ENCODE measurements around the gene EIF3B.
A peak's percentile ranks its signal among the peaks of the same experiment; 100 is the strongest.
"Not testable (repeated sequence)": the region's sequence is repeated elsewhere in the genome, so short reads cannot be mapped to it uniquely, and the experiment has no call there.

Gene EIF3B

GRCh38 chr7:2412587-2413201 is 58.1 kb downstream of the EIF3B start:
- H3K4me3 Mint-ChIP-seq: no peak overlapping the region
- H3K4me1 Mint-ChIP-seq (ENCODE audit: low read depth): peaks cover 44% of the 10 kb centered on the region
- no peaks in the 10 kb centered on the region for H3K27me3 Mint-ChIP-seq (ENCODE audit: low read depth)
- no peaks in the 10 kb centered on the region for H3K9me3 Mint-ChIP-seq
- peaks cover 18% of the 10 kb centered on the region for H3K36me3 Mint-ChIP-seq (ENCODE audit: low read depth)
- H3K27ac Mint-ChIP-seq: no peak overlapping the region

GRCh38 chr7:2416063-2416462 is 61.4 kb downstream of the EIF3B start:
- peaks cover 36% of the 10 kb centered on the region for H3K4me1 Mint-ChIP-seq (ENCODE audit: low read depth)
- H3K27ac Mint-ChIP-seq: no peak overlapping the region
- no peak overlapping the region for H3K4me3 Mint-ChIP-seq
- no peaks in the 10 kb centered on the region for H3K9me3 Mint-ChIP-seq
- peaks cover 11% of the 10 kb centered on the region for H3K36me3 Mint-ChIP-seq (ENCODE audit: low read depth)
- H3K27me3 Mint-ChIP-seq (ENCODE audit: low read depth): no peaks in the 10 kb centered on the region

- H3K4me1 Mint-ChIP-seq (ENCODE audit: low read depth): peaks cover 36% of the 10 kb centered on the region
- H3K4me3 Mint-ChIP-seq: no peak overlapping the region
- peaks cover 11% of the 10 kb centered on the region for H3K36me3 Mint-ChIP-seq (ENCODE audit: low read depth)
- H3K27me3 Mint-ChIP-seq (ENCODE audit: low read depth): no peaks in the 10 kb centered on the region
- no peaks in the 10 kb centered on the region for H3K9me3 Mint-ChIP-seq
- peak overlapping the region; percentile 50 for H3K27ac Mint-ChIP-seq
Measured at GRCh38 chr7:2416650-2417049, 62.0 kb downstream of the EIF3B start.

- H3K9me3 Mint-ChIP-seq; H3K4me3 Mint-ChIP-seq; H3K27me3 Mint-ChIP-seq (ENCODE audit: low read depth); H3K27ac Mint-ChIP-seq: not testable (repeated sequence)
- H3K36me3 Mint-ChIP-seq (ENCODE audit: low read depth): peaks cover 14% of the 10 kb centered on the region
- peaks cover 39% of the 10 kb centered on the region for H3K4me1 Mint-ChIP-seq (ENCODE audit: low read depth)
Measured at GRCh38 chr7:2417178-2417577, 62.6 kb downstream of the EIF3B start.

- Mint-ChIP-seq H3K4me3 (peak overlapping the region; percentile 41), H3K4me1 (ENCODE audit: low read depth) (peaks cover 35% of the 10 kb centered on the region), H3K9me3 (no peaks in the 10 kb centered on the region), H3K36me3 (ENCODE audit: low read depth) (peaks cover 14% of the 10 kb centered on the region), H3K27ac (peak overlapping the region; percentile 55), H3K27me3 (ENCODE audit: low read depth) (no peaks in the 10 kb centered on the region)
Measured at GRCh38 chr7:2417981-2418481, 63.4 kb downstream of the EIF3B start.

- no peak overlapping the region for H3K4me3 Mint-ChIP-seq
- no peaks in the 10 kb centered on the region for H3K27me3 Mint-ChIP-seq (ENCODE audit: low read depth)
- H3K36me3 Mint-ChIP-seq (ENCODE audit: low read depth): peaks cover 11% of the 10 kb centered on the region
- H3K9me3 Mint-ChIP-seq: no peaks in the 10 kb centered on the region
- H3K4me1 Mint-ChIP-seq (ENCODE audit: low read depth): peaks cover 29% of the 10 kb centered on the region
- no peak overlapping the region for H3K27ac Mint-ChIP-seq
Measured at GRCh38 chr7:2420216-2420933, 65.7 kb downstream of the EIF3B start.

- Mint-ChIP-seq H3K27ac (no peak overlapping the region), H3K36me3 (ENCODE audit: low read depth) (peaks cover 6% of the 10 kb centered on the region), H3K27me3 (ENCODE audit: low read depth) (no peaks in the 10 kb centered on the region), H3K4me3 (no peak overlapping the region), H3K4me1 (ENCODE audit: low read depth) (peaks cover 24% of the 10 kb centered on the region), H3K9me3 (no peaks in the 10 kb centered on the region)
Measured at GRCh38 chr7:2421943-2422310, 67.3 kb downstream of the EIF3B start.

GRCh38 chr7:2425749-2426148 is 71.1 kb downstream of the EIF3B start:
- no peaks in the 10 kb centered on the region for H3K27me3 Mint-ChIP-seq (ENCODE audit: low read depth)
- no peak overlapping the region for H3K4me3 Mint-ChIP-seq
- no peak overlapping the region for H3K27ac Mint-ChIP-seq
- peaks cover 10% of the 10 kb centered on the region for H3K36me3 Mint-ChIP-seq (ENCODE audit: low read depth)
- H3K4me1 Mint-ChIP-seq (ENCODE audit: low read depth): peaks cover 12% of the 10 kb centered on the region
- peaks cover 1% of the 10 kb centered on the region for H3K9me3 Mint-ChIP-seq

Measured in T-helper 1 cell treated with Interleukin-12 subunit alpha and Interleukin-12 subunit beta and Interleukin-4 antibody, amounts not matched to agents 30 μg/mL and 1 μg/mL, for 36 hours (primary cell).